MM.1S (cell line): Measurements from ENCODE around the gene HSD17B11.

ENCODE experiments used
- DNase-seq: peaks from one replicate; pipeline ENCODE4 v3.0.0-alpha.2; 2015
- H2AFZ ChIP-seq: fragments of 300-600 bp; sonication (generic); 2 replicates; pipeline ENCODE4 v1.6.0; 2016; ENCODE audit warnings: antibody characterized with exemption, low read length
- H3F3A ChIP-seq: fragments of 300-600 bp; sonication (generic); 2 replicates; pipeline ENCODE4 v1.6.1; 2016; ENCODE audit warnings: mild to moderate bottlenecking, antibody characterized with exemption, low read length, moderate library complexity, mixed read lengths; ENCODE audit not compliant: insufficient read depth
- H3K27ac ChIP-seq: fragments of 300-600 bp; sonication (generic); 2 replicates; pipeline ENCODE4 v1.5.1; 2016; ENCODE audit warnings: mild to moderate bottlenecking, low read length
- H3K27me3 ChIP-seq: fragments of 300-600 bp; sonication (generic); replicated peaks from 2 replicates; pipeline ENCODE4 v1.6.0; 2016; ENCODE audit warnings: low read length; ENCODE audit not compliant: insufficient read depth
- H3K36me3 ChIP-seq: fragments of 300-600 bp; sonication (generic); replicated peaks from 2 replicates; pipeline ENCODE4 v1.6.1; 2016; ENCODE audit warnings: mild to moderate bottlenecking, low read length, mixed read lengths; ENCODE audit not compliant: insufficient read depth
- H3K4me1 ChIP-seq: fragments of 300-600 bp; sonication (generic); 2 replicates; pipeline ENCODE4 v1.6.1; 2016; ENCODE audit warnings: low read length, mixed read lengths
- H3K4me2 ChIP-seq: fragments of 300-600 bp; sonication (generic); 2 replicates; pipeline ENCODE4 v1.6.0; 2016; ENCODE audit warnings: low read depth, low read length
- H3K4me3 ChIP-seq: fragments of 300-600 bp; sonication (generic); 2 replicates; pipeline ENCODE4 v1.5.1; 2016; ENCODE audit warnings: low read length, mixed read lengths
- H3K79me2 ChIP-seq: fragments of 300-600 bp; sonication (generic); 2 replicates; pipeline ENCODE4 v1.6.1; 2016; ENCODE audit warnings: mixed run types, low read length, mixed read lengths
- H3K9ac ChIP-seq: fragments of 300-600 bp; sonication (generic); 2 replicates; pipeline ENCODE4 v1.6.1; 2016; ENCODE audit warnings: low read length, mixed read lengths
- H3K9me2 ChIP-seq: fragments of 300-600 bp; sonication (generic); replicated peaks from 2 replicates; pipeline ENCODE4 v1.6.1; 2016; ENCODE audit warnings: mild to moderate bottlenecking, low read length, mixed read lengths; ENCODE audit not compliant: insufficient read depth
- H3K9me3 ChIP-seq: fragments of 300-600 bp; sonication (generic); replicated peaks from 2 replicates; pipeline ENCODE4 v1.6.1; 2016; ENCODE audit warnings: mild to moderate bottlenecking, low read length, mixed read lengths; ENCODE audit not compliant: insufficient read depth
- H4K20me1 ChIP-seq: fragments of 300-600 bp; sonication (generic); 2 replicates; pipeline ENCODE4 v1.6.1; 2016; ENCODE audit warnings: mild to moderate bottlenecking, low read length, moderate library complexity, mixed read lengths; ENCODE audit not compliant: insufficient read depth
- EZH2 ChIP-seq: fragments of 300-600 bp; sonication (generic); optimal IDR thresholded peaks from 2 replicates; pipeline ENCODE3; 2017; ENCODE audit warnings: low read depth, mild to moderate bottlenecking, antibody characterized with exemption, low read length, mixed read lengths
- EZH2phosphoT487 ChIP-seq: fragments of 300-600 bp; sonication (generic); IDR thresholded peaks from 2 replicates; pipeline ENCODE4 v1.6.1; 2018; ENCODE audit warnings: antibody characterized with exemption, low read length
- TF ChIP-seq, protein P1 (sequence below): fragments of 300-600 bp; sonication (generic); IDR thresholded peaks from 2 replicates; pipeline ENCODE4 v1.5.1; 2016; ENCODE audit warnings: antibody characterized with exemption, low read length, mixed read lengths

HSD17B11 gene, protein sequence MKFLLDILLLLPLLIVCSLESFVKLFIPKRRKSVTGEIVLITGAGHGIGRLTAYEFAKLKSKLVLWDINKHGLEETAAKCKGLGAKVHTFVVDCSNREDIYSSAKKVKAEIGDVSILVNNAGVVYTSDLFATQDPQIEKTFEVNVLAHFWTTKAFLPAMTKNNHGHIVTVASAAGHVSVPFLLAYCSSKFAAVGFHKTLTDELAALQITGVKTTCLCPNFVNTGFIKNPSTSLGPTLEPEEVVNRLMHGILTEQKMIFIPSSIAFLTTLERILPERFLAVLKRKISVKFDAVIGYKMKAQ

DNA sequence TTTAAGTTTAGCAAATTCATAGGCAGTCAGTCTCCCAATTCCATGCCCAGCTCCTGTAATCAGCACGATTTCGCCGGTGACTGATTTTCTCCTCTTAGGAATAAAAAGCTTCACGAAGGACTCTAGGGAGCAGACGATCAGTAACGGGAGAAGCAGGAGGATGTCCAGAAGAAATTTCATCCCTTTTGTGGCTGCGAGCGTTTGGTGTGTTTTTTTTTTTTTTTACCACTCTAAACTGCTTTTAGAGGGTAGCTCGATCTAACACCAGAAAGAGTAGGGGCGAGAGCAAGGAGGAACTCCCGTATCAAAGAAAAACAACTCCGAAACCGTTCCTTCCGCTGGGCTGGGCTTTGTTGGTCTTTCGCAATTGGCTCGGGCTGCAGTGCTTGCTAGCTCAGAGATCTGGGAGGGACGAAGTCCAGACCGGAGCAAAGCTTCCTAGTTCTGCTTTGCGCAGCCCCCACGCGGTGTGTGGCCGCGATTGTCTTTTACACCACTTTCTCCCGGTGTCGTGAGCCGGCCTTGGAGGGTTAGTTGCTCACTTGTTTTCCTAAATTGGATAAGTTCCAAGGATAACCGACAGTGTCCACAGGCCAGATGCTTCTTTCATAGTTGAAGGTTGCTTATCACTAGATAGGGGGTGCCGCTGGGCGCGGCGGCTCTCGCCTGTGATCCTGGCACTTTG, at the start of gene HSD17B11:
Gene HSD17B11, minus strand, starts transcription at position 298 of the 685 bp plus-strand sequence. Its CDS starts 118 bp downstream, at position 180.
- peak within 1 kb of the TSS; percentile 84 for H3K4me2 ChIP-seq
- H3K9me2 ChIP-seq: no peaks in the 10 kb centered on the region
- TF ChIP-seq, protein P1, sequence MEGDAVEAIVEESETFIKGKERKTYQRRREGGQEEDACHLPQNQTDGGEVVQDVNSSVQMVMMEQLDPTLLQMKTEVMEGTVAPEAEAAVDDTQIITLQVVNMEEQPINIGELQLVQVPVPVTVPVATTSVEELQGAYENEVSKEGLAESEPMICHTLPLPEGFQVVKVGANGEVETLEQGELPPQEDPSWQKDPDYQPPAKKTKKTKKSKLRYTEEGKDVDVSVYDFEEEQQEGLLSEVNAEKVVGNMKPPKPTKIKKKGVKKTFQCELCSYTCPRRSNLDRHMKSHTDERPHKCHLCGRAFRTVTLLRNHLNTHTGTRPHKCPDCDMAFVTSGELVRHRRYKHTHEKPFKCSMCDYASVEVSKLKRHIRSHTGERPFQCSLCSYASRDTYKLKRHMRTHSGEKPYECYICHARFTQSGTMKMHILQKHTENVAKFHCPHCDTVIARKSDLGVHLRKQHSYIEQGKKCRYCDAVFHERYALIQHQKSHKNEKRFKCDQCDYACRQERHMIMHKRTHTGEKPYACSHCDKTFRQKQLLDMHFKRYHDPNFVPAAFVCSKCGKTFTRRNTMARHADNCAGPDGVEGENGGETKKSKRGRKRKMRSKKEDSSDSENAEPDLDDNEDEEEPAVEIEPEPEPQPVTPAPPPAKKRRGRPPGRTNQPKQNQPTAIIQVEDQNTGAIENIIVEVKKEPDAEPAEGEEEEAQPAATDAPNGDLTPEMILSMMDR: peak; percentile 18
- no peak for TF ChIP-seq EZH2phosphoT487
- peak within 1 kb of the TSS; percentile 49; the same call in 1 of the 2 replicates for H3K27ac ChIP-seq
- H2AFZ ChIP-seq: peak within 1 kb of the TSS; percentile 97
- 0 out of 2 replicates have a peak, but pooled peaks cover 6% of the 10 kb centered on the region for H3K4me1 ChIP-seq
- H3K9me3 ChIP-seq: no peaks in the 10 kb centered on the region
- peak; percentile 95 for DNase-seq
- peak within 1 kb of the TSS; percentile 73 for H3K9ac ChIP-seq
- peaks cover 21% of the 10 kb centered on the region for H3K79me2 ChIP-seq
- H3F3A ChIP-seq: peaks cover 3% of the 10 kb centered on the region
- no peaks in the 10 kb centered on the region for H4K20me1 ChIP-seq
- H3K36me3 ChIP-seq: no peaks in the 10 kb centered on the region
- no peaks in the 10 kb centered on the region for H3K27me3 ChIP-seq
- H3K4me3 ChIP-seq: peak within 1 kb of the TSS; percentile 81

DNA sequence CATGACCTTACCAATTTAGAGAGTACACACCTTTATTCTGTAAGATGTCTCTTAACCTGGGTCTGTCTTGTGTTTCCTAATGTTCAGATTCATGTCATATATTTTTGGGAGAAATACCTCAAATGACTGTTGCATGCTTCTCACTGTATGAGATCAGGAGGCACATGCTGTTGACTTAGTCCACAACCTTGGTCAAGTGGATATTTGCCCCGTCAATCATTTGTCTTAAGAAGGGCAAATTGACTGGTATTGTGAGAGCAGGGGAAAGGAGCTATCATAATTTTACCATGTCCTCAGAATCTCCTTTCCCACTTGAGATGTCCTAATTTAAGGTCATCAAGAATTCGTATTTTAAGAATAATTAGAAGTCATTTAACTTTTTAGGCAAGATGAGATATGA, 42.4 kb upstream of the HSD17B11 start:
- Histone ChIP-seq H3K9ac (no peak overlapping the region), H3F3A (no peaks in the 10 kb centered on the region), H3K9me2 (no peaks in the 10 kb centered on the region), H4K20me1 (no peaks in the 10 kb centered on the region), H3K9me3 (no peaks in the 10 kb centered on the region), H3K4me2 (no peak overlapping the region), H3K27me3 (no peaks in the 10 kb centered on the region), H2AFZ (no peak overlapping the region), H3K27ac (no peak overlapping the region), H3K79me2 (peaks cover 35% of the 10 kb centered on the region), H3K36me3 (no peaks in the 10 kb centered on the region; the same call in 1 of the 2 replicates), H3K4me3 (no peak overlapping the region), H3K4me1 (no peaks in the 10 kb centered on the region)
- no peak for TF ChIP-seq EZH2phosphoT487
- TF ChIP-seq, protein P1: no peak
- DNase-seq: no peak

DNA sequence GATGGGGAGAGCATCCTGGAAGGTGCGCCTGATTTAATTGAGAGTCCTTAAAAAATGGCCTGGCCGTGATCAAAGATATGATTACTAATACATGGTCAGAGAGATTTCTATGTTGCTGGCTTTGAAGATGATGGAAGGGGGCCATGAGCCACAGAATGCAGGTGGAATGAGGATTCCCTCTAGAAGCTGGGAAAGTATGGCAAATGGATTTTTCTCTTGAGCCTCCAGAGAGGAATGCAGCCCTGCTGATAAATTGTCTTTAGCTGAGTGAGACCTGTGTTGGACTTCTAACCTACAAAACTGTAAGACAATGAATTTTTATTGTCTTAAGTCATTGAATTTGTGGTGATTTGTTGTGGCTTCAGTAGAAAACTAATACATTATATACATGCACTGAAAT, 39.0 kb upstream of the HSD17B11 start:
- no peak for DNase-seq
- H3K4me2 ChIP-seq: no peak overlapping the region
- peaks cover 47% of the 10 kb centered on the region for H3K79me2 ChIP-seq
- H3K4me3 ChIP-seq: no peak overlapping the region
- H3K9ac ChIP-seq: no peak overlapping the region
- no peaks in the 10 kb centered on the region for H3K9me3 ChIP-seq
- no peaks in the 10 kb centered on the region for H3K4me1 ChIP-seq
- H2AFZ ChIP-seq: no peak overlapping the region
- H3K27me3 ChIP-seq: no peaks in the 10 kb centered on the region
- no peaks in the 10 kb centered on the region for H3F3A ChIP-seq
- H3K9me2 ChIP-seq: no peaks in the 10 kb centered on the region
- TF ChIP-seq, protein P1: no peak
- no peak for TF ChIP-seq EZH2
- TF ChIP-seq EZH2phosphoT487: no peak
- H3K36me3 ChIP-seq: no peaks in the 10 kb centered on the region
- H4K20me1 ChIP-seq: no peaks in the 10 kb centered on the region
- H3K27ac ChIP-seq: no peak overlapping the region
